Progenitor cell of endocrine pancreas (in vitro differentiated cells): ENCODE data around the gene CNOT6. TPM values are rescaled to one million over a fixed set of nuclear protein-coding genes. Genes with fewer than 3 reads are reported as not detected.
"Not testable (repeated sequence)": the region's sequence is repeated elsewhere in the genome, so short reads cannot be mapped to it uniquely, and the experiment has no call there.

ENCODE experiments used
- DNase-seq: peaks from one replicate; pipeline ENCODE4 v3.0.0; 2021; ENCODE audit warnings: low spot score; ENCODE audit not compliant: unreplicated experiment
- H3K27ac Mint-ChIP-seq: 2 replicates; pipeline ENCODE4 v1.8.0; 2021; ENCODE audit warnings: mild to moderate bottlenecking, moderate library complexity, mixed read lengths
- H3K27me3 Mint-ChIP-seq: 2 replicates; pipeline ENCODE4 v1.8.0; 2021; ENCODE audit warnings: mixed read lengths
- H3K36me3 Mint-ChIP-seq: 2 replicates; pipeline ENCODE4 v1.8.0; 2022; ENCODE audit warnings: mixed read lengths; ENCODE audit not compliant: insufficient read depth
- H3K4me1 Mint-ChIP-seq: 2 replicates; pipeline ENCODE4 v1.8.0; 2021; ENCODE audit warnings: low read depth, mixed read lengths
- H3K4me3 Mint-ChIP-seq: 2 replicates; pipeline ENCODE4 v1.8.0; 2021; ENCODE audit warnings: low read depth, mild to moderate bottlenecking, moderate library complexity, mixed read lengths
- H3K9me3 Mint-ChIP-seq: 2 replicates; pipeline ENCODE4 v1.8.0; 2021; ENCODE audit warnings: low read depth, mixed read lengths
- CTCF ChIP-seq: fragments of 200-600 bp; sonication (generic); IDR thresholded peaks from one replicate; pipeline ENCODE4 v1.5.0; 2021; ENCODE audit warnings: antibody characterized with exemption, mild to moderate bottlenecking; ENCODE audit not compliant: unreplicated experiment
- total RNA-seq: library from RNA; stranded (reverse); gene quantifications from 2 replicates; pipeline ENCODE4 v1.2.1, GENCODE V29; 2021

Gene CNOT6
- total RNA-seq, 1 donor from 2014 or later: 70.4 TPM

- H3K4me3 Mint-ChIP-seq: no peak overlapping the region
- H3K9me3 Mint-ChIP-seq: peaks cover 9% of the 10 kb centered on the region
- no peaks in the 10 kb centered on the region for H3K36me3 Mint-ChIP-seq
- H3K4me1 Mint-ChIP-seq: no peaks in the 10 kb centered on the region
- DNase-seq: no peak
- no peak overlapping the region for H3K27ac Mint-ChIP-seq
- TF ChIP-seq CTCF: no peak
- no peaks in the 10 kb centered on the region for H3K27me3 Mint-ChIP-seq
These were observed 33.3 kb upstream of the CNOT6 start for GRCh38 chr5:180460834-180461233.

GRCh38 chr5:180461303-180461702, 32.9 kb upstream of the CNOT6 start:
- no peaks in the 10 kb centered on the region for H3K36me3 Mint-ChIP-seq
- H3K4me1 Mint-ChIP-seq: no peaks in the 10 kb centered on the region
- H3K27me3 Mint-ChIP-seq: no peaks in the 10 kb centered on the region
- TF ChIP-seq CTCF: no peak
- H3K4me3 Mint-ChIP-seq: no peak overlapping the region
- peaks cover 9% of the 10 kb centered on the region for H3K9me3 Mint-ChIP-seq
- no peak for DNase-seq
- no peak overlapping the region for H3K27ac Mint-ChIP-seq

- Mint-ChIP-seq H3K4me1 (no peaks in the 10 kb centered on the region), H3K36me3 (no peaks in the 10 kb centered on the region), H3K9me3 (peaks cover 4% of the 10 kb centered on the region), H3K4me3 (no peak overlapping the region), H3K27ac (no peak overlapping the region), H3K27me3 (peaks cover under 1% of the 10 kb centered on the region)
- TF ChIP-seq CTCF: no peak
- DNase-seq: no peak
These were observed 30.8 kb upstream of the CNOT6 start for GRCh38 chr5:180463216-180463900.

GRCh38 chr5:180463916-180464602, 30.1 kb upstream of the CNOT6 start:
- no peaks in the 10 kb centered on the region for H3K9me3 Mint-ChIP-seq
- TF ChIP-seq CTCF: no peak
- no peak overlapping the region for H3K27ac Mint-ChIP-seq
- no peak for DNase-seq
- no peaks in the 10 kb centered on the region for H3K36me3 Mint-ChIP-seq
- H3K4me1 Mint-ChIP-seq: no peaks in the 10 kb centered on the region
- H3K4me3 Mint-ChIP-seq: no peak overlapping the region
- peaks cover 8% of the 10 kb centered on the region for H3K27me3 Mint-ChIP-seq

- H3K4me1 Mint-ChIP-seq: no peaks in the 10 kb centered on the region
- DNase-seq: no peak
- H3K9me3 Mint-ChIP-seq: no peaks in the 10 kb centered on the region
- peaks cover 10% of the 10 kb centered on the region for H3K27me3 Mint-ChIP-seq
- no peak for TF ChIP-seq CTCF
- H3K27ac Mint-ChIP-seq: no peak overlapping the region
- no peak overlapping the region for H3K4me3 Mint-ChIP-seq
- H3K36me3 Mint-ChIP-seq: no peaks in the 10 kb centered on the region
These were observed 29.6 kb upstream of the CNOT6 start for GRCh38 chr5:180464603-180464970.

GRCh38 chr5:180465052-180465451, 29.1 kb upstream of the CNOT6 start:
- H3K4me3 Mint-ChIP-seq, DNase-seq, H3K36me3 Mint-ChIP-seq, H3K4me1 Mint-ChIP-seq, H3K27ac Mint-ChIP-seq, H3K9me3 Mint-ChIP-seq: not testable (repeated sequence)
- peaks cover 15% of the 10 kb centered on the region for H3K27me3 Mint-ChIP-seq
